NCI-H1930 (cell line): Measurements from ENCODE around the gene CDK14.
"Not testable (repeated sequence)": the region's sequence is repeated elsewhere in the genome, so short reads cannot be mapped to it uniquely, and the experiment has no call there.

Source experiments
- DNase-seq, 2 experiments: peaks; one replicate each; lab custom pipeline; 2025; lab: John Stamatoyannopoulos, UW

CDK14 gene

GRCh38 chr7:90756366-90756765 lies 160.2 kb downstream of the CDK14 start:
- DNase-seq, result no peak

GRCh38 chr7:90757565-90757950 lies 161.4 kb downstream of the CDK14 start:
- not testable (repeated sequence) for DNase-seq

GRCh38 chr7:90758933-90759562 lies 162.9 kb downstream of the CDK14 start:
- no peak for DNase-seq

GRCh38 chr7:90759710-90760109 lies 163.6 kb downstream of the CDK14 start:
- no peak for DNase-seq

GRCh38 chr7:90760892-90761291 lies 164.8 kb downstream of the CDK14 start:
- DNase-seq, result no peak

- no peak for DNase-seq
These were observed 165.5 kb downstream of the CDK14 start for GRCh38 chr7:90761584-90761983.

GRCh38 chr7:90763108-90763507 lies 167.0 kb downstream of the CDK14 start:
- no peak for DNase-seq

GRCh38 chr7:90764848-90765570 lies 168.9 kb downstream of the CDK14 start:
- no peak for DNase-seq

GRCh38 chr7:90766814-90767564 lies 170.9 kb downstream of the CDK14 start:
- no peak for DNase-seq

GRCh38 chr7:90768301-90768700 lies 172.2 kb downstream of the CDK14 start:
- DNase-seq, result no peak

DNA sequence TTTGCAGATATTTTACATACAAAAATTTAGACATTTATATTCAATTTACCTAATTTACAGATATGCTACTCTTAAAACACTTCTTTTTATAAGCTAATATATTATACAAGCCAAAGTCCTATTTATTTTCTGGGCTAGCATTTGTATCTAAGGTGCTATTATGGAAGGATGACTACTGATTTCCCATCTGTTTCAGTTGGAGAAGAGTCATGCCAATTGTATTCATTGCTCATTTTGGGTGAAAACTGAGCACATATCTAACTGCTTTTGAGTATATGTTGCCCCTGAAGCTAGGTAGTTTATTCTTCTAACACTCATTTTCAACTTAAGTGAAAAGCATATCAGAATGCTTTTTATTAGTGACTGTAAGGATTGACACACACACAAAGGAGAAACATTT lies 172.9 kb downstream of the CDK14 start:
- no peak for DNase-seq

DNA sequence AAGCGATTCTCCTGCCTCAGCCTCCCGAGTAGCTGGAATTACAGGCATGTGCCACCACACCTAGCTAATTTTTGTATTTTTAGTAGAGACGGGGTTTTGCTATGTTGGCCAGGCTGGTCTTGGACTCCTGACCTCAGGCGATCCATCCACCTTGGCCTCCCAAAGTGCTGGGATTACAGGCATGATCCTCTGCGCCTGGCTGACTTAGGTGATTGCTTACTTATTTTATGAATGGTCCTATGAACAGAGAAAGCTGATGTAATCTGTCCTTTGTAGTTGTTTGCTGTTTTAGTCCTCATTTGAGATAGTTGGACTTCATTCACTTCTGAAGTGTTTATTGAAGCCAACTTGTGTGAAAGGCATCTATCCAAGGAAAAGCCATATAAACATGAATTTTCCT lies 173.4 kb downstream of the CDK14 start:
- not testable (repeated sequence) for DNase-seq

- no peak for DNase-seq
These were observed 175.2 kb downstream of the CDK14 start for GRCh38 chr7:90771281-90771680.

DNA sequence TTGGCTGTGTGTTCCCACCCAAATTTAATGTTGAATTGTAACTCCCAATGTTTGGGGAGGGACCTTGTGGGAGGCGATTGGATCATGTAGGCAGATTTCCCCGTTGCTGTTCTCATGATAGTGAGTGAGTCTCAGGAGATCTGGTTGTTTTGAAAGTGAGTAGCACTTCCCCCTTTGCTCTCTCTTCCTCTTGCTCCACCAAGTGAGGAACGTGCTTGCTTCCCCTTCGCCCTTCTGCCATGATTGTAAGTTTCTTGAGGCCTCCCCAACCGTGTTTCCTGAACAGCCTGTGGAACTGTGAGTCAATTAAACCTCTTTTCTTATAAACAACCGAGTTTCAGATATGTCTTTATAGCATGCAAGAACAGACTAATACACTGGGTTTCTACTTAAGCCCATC lies 176.3 kb downstream of the CDK14 start:
- DNase-seq, result no peak

GRCh38 chr7:90773269-90773668 lies 177.1 kb downstream of the CDK14 start:
- no peak for DNase-seq

- DNase-seq, result no peak
These were observed 178.6 kb downstream of the CDK14 start for GRCh38 chr7:90774706-90775105.

- no peak for DNase-seq
These were observed 179.4 kb downstream of the CDK14 start for GRCh38 chr7:90775383-90775965.

DNA sequence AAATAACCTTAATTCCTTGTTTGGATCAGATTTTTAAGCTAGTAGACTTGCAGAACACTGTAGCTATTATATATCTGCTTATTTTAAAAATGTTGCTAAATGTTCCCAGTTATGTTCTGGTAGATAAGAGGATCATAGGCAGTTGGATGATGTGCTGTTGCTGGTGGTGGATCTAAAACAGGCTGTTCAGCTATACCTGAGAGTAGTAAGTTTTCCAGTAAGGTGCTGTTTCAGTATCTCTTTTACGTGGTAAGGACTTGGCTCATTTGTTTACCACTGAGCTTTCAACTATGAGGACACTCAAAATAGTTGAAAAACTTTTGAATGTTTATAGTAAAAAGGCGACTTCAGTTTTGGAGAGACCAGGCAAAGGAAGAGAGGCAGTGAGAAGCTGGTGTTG lies 180.9 kb downstream of the CDK14 start:
- DNase-seq, result no peak

GRCh38 chr7:90777465-90777864 lies 181.3 kb downstream of the CDK14 start:
- DNase-seq, result no peak

DNA sequence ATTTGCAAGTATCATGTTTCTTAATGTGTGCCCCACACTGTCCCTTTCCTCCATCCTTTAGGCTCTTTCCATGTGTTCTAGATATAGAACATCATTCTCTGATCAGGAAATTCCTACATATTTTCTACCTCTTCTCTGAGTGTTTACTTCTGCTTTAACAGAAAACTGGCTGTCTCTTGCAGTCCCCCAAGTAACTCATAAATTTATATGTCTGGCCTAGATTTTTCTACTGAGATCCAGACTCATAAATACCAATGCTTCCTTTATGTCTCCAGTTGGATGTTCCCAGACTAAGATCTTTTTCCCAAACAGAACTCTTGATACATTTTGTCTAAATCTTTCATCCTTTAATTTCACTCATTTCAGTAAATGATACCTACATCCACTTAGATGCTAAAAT lies 181.8 kb downstream of the CDK14 start:
- DNase-seq, result no peak

DNA sequence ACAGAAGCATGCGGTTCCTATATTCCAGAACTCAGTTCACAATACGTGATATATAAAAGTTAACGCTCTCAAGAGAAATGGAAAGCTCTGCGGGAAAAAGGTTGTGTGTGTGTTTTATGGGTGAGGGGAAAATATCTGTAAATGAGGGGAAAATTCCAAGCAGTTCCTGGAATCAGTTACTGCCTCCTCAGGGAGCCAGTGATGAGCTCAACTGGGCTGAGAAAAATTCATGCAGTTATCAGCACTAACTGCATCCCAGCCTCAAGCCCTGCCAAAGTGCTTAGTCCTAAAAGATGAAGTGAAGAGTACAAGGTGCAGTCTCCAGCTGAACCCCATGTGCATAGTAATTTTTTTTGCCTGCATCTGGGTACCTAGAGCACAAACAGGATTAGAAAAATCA lies 191.9 kb downstream of the CDK14 start:
- no peak for DNase-seq

- DNase-seq, result no peak
These were observed 193.7 kb downstream of the CDK14 start for GRCh38 chr7:90789736-90790306.
